Measurements from ENCODE around the gene CHST15. TPM values are rescaled to one million over a fixed set of nuclear protein-coding genes. Genes with fewer than 3 reads are reported as not detected.

The CHST15 gene
- total RNA-seq, 6 experiments from 2014 or later: 0.88 to 8.7 (median 1.1) TPM

DNA sequence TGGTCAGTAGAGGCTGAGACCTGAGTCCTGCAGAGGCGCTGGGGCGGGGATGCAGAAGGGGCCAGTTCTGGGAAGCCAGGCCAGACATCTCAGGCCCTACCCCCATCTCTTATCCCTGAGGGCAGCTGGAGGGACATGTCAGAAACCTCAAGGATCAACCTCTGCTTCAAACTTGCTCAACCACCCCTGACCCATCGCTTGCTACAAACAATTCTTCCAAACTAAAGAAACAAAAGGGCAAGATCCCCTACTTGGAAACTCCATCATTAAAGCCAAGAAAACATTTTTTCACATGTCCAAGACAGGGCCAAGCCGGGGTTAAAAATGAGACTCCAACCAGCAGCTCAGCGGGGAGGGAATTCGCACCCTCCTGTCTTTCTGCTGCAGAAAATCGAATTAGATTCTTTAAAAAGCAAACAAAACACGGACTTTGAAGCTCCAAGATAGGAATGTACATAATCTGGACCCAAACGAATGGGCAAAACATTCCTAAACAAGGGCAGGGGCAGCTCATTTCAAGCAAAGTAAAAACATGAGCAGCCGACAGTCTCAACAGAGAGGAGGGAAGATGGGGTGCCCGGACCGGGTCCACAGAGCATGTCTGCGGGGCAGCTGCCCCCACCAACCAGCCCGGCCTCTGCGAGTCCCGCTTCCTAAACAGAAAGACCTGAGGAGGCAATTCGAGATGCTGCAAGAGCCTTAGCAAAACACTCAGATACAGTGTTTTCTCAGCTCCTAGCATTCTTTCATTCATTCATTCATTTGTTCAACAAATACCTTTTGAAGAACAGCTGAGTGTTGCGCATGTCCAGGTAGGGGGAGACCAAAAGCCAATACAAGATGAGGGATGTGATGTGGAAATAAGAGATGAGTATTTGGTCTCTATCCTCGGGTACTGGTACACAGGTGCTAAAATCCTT is 44.8 kb downstream of the CHST15 start:
- peaks cover 4% of the 10 kb centered on the region; the same call in 1 of the 2 replicates for H3K9me3 Mint-ChIP-seq
- TF ChIP-seq, protein P1, sequence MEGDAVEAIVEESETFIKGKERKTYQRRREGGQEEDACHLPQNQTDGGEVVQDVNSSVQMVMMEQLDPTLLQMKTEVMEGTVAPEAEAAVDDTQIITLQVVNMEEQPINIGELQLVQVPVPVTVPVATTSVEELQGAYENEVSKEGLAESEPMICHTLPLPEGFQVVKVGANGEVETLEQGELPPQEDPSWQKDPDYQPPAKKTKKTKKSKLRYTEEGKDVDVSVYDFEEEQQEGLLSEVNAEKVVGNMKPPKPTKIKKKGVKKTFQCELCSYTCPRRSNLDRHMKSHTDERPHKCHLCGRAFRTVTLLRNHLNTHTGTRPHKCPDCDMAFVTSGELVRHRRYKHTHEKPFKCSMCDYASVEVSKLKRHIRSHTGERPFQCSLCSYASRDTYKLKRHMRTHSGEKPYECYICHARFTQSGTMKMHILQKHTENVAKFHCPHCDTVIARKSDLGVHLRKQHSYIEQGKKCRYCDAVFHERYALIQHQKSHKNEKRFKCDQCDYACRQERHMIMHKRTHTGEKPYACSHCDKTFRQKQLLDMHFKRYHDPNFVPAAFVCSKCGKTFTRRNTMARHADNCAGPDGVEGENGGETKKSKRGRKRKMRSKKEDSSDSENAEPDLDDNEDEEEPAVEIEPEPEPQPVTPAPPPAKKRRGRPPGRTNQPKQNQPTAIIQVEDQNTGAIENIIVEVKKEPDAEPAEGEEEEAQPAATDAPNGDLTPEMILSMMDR (IDR thresholded peaks at IDR 0.05): no peak
- H3K4me3 Mint-ChIP-seq: no peak overlapping the region
- H3K36me3 Mint-ChIP-seq (ENCODE audit: low read depth): no peaks in the 10 kb centered on the region; the same call in 1 of the 2 replicates
- DNase-seq: no peak
- H3K27ac Mint-ChIP-seq: no peak overlapping the region
- H3K4me1 Mint-ChIP-seq (ENCODE audit: low read depth): peaks cover 8% of the 10 kb centered on the region; the same call in 1 of the 2 replicates
- H3K27me3 Mint-ChIP-seq (ENCODE audit: insufficient read depth): peaks cover 4% of the 10 kb centered on the region

DNA sequence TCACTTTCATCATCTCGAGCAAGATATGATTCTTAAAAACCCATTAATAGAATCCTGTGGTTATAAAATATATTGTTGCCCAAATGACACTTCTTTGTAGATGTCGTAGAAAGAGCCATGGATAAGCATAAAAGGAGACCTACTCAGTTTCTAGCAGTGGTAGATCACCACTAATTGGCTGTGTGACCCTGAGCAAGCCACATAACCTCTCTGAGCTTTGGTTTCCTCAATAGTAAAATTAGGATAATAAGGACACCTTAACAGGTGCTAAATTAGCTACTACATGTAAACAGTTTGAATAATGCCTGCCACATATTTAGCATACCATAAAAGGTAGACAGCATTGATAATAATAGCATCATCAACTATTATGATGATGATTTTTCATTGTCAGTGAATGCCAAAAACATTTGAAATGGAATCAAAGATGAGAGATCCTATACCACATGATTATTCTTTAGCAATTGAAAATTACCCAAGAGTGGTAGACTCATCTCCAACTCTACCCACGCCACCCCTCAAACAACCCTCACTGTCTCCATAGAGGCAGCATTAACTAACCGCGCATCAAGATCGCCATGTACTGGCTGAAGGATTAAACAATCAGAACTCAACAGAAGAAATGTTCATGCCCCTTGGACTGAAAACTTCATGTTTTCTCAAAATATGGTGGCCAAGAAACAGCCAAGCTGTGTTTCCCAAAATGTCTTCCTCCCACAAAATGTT is 45.8 kb downstream of the CHST15 start:
- peaks cover 8% of the 10 kb centered on the region; the same call in 1 of the 2 replicates for H3K4me1 Mint-ChIP-seq (ENCODE audit: low read depth)
- H3K36me3 Mint-ChIP-seq (ENCODE audit: low read depth): no peaks in the 10 kb centered on the region; the same call in 1 of the 2 replicates
- H3K4me3 Mint-ChIP-seq: no peak overlapping the region
- TF ChIP-seq, protein P1 (IDR thresholded peaks at IDR 0.05): no peak
- DNase-seq: no peak
- H3K9me3 Mint-ChIP-seq: peaks cover 4% of the 10 kb centered on the region; the same call in 1 of the 2 replicates
- H3K27me3 Mint-ChIP-seq (ENCODE audit: insufficient read depth): peaks cover 4% of the 10 kb centered on the region
- H3K27ac Mint-ChIP-seq: no peak overlapping the region

DNA sequence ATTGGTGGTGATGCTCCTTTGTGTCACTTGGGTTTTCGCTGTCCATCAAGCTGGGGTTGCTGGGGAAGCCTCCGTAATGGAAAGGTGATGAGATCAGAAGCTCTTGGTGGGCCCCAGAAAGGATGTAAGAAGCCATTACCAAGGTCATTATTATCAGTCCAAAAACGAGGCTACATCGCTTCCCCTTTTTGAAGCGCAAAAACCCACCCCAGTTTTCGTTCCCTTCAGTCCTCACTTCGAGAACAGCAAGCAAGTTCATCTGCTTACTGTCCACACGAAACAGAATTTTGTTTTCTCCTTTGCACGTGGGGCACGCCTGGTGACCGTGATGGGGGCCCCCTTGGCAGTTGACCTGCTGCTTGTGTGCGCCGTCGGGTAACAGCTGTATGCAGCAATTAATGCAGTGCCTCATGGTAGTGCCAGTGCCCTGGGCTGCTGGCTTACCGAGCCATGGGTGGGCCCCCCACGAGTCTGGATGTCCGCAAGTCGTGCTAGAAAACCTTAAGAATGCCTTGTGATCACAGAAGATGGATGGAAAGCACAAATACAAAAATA is 47.5 kb downstream of the CHST15 start:
- no peak for DNase-seq
- Mint-ChIP-seq H3K27me3 (ENCODE audit: insufficient read depth) (peaks cover 4% of the 10 kb centered on the region), H3K36me3 (ENCODE audit: low read depth) (no peaks in the 10 kb centered on the region; the same call in 1 of the 2 replicates), H3K9me3 (peaks cover 4% of the 10 kb centered on the region; the same call in 1 of the 2 replicates), H3K4me1 (ENCODE audit: low read depth) (peaks cover 22% of the 10 kb centered on the region; the same call in 1 of the 2 replicates), H3K27ac (no peak overlapping the region), H3K4me3 (no peak overlapping the region)
- TF ChIP-seq, protein P1 (IDR thresholded peaks at IDR 0.05): no peak

DNA sequence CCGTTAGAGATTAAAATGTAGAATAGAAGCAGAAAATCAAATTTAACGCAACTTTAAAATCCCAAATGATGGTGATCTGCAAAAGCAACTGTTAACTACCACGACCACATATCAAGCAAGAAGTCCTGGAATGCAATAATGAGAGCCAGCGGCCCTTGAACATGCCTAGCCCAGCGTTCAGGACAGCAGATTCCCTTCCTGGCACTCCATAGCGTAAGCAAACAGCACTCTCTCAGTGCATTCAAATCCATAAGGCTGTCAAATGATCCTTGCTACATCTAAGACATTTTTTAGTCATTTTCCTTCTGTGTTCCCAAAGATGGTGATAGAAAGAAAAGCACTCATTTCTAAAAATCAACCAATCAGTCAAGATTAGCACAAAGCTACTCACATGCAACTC is 48.1 kb downstream of the CHST15 start:
- Mint-ChIP-seq H3K27me3 (ENCODE audit: insufficient read depth) (peaks cover 4% of the 10 kb centered on the region), H3K36me3 (ENCODE audit: low read depth) (no peaks in the 10 kb centered on the region; the same call in 1 of the 2 replicates), H3K27ac (no peak overlapping the region), H3K9me3 (peaks cover 4% of the 10 kb centered on the region; the same call in 1 of the 2 replicates), H3K4me1 (ENCODE audit: low read depth) (peaks cover 22% of the 10 kb centered on the region; the same call in 1 of the 2 replicates), H3K4me3 (no peak overlapping the region)
- TF ChIP-seq, protein P1 (IDR thresholded peaks at IDR 0.05): no peak
- no peak for DNase-seq

DNA sequence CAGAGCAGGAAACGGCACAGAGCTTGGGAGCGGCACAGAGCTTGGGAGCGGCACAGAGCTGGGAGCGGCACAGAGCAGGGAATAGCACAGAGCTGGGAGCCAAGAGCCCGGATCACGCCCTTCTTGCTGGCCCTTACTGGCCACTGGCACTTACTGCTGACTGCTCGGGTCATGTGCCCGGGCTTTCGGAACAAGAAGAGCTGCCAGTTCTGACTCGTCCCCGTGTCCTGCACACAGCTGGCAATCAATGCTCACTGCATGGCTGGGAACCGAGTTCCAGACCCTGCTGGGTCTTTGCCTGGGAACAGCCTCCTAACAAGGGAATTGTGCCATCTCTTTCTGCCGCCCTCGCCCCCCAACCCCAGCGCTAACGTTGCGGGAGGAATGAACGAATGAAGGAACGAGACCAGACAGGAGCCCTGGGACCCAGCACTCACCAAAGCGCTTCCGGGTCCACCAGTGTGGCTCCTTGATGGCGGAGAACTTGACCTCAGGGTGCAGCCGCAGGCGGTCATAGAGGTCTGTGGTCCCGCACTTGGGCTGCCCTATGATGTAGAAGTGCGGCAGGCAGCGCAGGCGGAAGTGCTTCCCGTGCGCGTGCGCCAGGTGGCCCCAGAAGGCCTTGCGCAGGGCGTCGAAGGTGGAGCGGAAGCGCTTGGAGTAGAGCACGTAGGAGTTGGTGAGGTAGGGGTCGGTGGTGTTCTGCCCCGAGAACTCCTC is 49.1 kb downstream of the CHST15 start:
- H3K9me3 Mint-ChIP-seq: peaks cover 4% of the 10 kb centered on the region; the same call in 1 of the 2 replicates
- TF ChIP-seq, protein P1 (IDR thresholded peaks at IDR 0.05): no peak
- no peak overlapping the region for H3K27ac Mint-ChIP-seq
- H3K4me3 Mint-ChIP-seq: no peak overlapping the region
- no peaks in the 10 kb centered on the region; the same call in 1 of the 2 replicates for H3K36me3 Mint-ChIP-seq (ENCODE audit: low read depth)
- H3K4me1 Mint-ChIP-seq (ENCODE audit: low read depth): peaks cover 16% of the 10 kb centered on the region; the same call in 1 of the 2 replicates
- peaks cover 4% of the 10 kb centered on the region for H3K27me3 Mint-ChIP-seq (ENCODE audit: insufficient read depth)
- DNase-seq: no peak

Data from HFFc6 (cell line).